Progenitor cell of endocrine pancreas (in vitro differentiated cells): Measurements from ENCODE around the gene GNAS. TPM values are rescaled to one million over a fixed set of nuclear protein-coding genes. Genes with fewer than 3 reads are reported as not detected.

Experiments used
- DNase-seq: peaks from one replicate; pipeline ENCODE4 v3.0.0; 2021; ENCODE audit warnings: low spot score; ENCODE audit not compliant: unreplicated experiment
- H3K27ac Mint-ChIP-seq: 2 replicates; pipeline ENCODE4 v1.8.0; 2021; ENCODE audit warnings: mild to moderate bottlenecking, moderate library complexity, mixed read lengths
- H3K27me3 Mint-ChIP-seq: 2 replicates; pipeline ENCODE4 v1.8.0; 2021; ENCODE audit warnings: mixed read lengths
- H3K36me3 Mint-ChIP-seq: 2 replicates; pipeline ENCODE4 v1.8.0; 2022; ENCODE audit warnings: mixed read lengths; ENCODE audit not compliant: insufficient read depth
- H3K4me1 Mint-ChIP-seq: 2 replicates; pipeline ENCODE4 v1.8.0; 2021; ENCODE audit warnings: low read depth, mixed read lengths
- H3K4me3 Mint-ChIP-seq: 2 replicates; pipeline ENCODE4 v1.8.0; 2021; ENCODE audit warnings: low read depth, mild to moderate bottlenecking, moderate library complexity, mixed read lengths
- H3K9me3 Mint-ChIP-seq: 2 replicates; pipeline ENCODE4 v1.8.0; 2021; ENCODE audit warnings: low read depth, mixed read lengths
- total RNA-seq: library from RNA; stranded (reverse); gene quantifications from 2 replicates; pipeline ENCODE4 v1.2.1, GENCODE V29; 2021
- TF ChIP-seq, protein P1 (sequence below): fragments of 200-600 bp; sonication (generic); IDR thresholded peaks from one replicate; pipeline ENCODE4 v1.5.0; 2021; ENCODE audit warnings: antibody characterized with exemption, mild to moderate bottlenecking; ENCODE audit not compliant: unreplicated experiment

Gene GNAS
- total RNA-seq, 1 donor from 2014 or later: 1,570 TPM

DNA sequence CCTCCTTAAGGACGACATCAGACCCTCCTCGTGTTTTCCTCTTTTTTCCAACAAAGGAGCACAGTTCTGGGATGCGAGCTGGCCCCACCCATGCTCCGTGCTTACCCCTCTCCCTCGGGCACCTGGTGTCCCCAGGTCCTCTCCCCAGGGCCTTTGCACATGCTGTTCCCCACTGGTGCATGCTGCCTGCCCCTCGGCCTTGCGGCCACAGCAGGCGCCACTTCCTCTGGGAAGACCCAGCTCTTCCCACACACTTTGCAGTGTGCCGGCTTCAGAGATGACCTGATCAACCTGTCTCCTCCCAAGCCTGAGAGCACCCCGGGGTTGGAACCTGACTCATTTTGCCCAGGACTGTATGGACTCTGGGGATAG, 41.7 kb upstream of the GNAS start:
- TF ChIP-seq, protein P1, sequence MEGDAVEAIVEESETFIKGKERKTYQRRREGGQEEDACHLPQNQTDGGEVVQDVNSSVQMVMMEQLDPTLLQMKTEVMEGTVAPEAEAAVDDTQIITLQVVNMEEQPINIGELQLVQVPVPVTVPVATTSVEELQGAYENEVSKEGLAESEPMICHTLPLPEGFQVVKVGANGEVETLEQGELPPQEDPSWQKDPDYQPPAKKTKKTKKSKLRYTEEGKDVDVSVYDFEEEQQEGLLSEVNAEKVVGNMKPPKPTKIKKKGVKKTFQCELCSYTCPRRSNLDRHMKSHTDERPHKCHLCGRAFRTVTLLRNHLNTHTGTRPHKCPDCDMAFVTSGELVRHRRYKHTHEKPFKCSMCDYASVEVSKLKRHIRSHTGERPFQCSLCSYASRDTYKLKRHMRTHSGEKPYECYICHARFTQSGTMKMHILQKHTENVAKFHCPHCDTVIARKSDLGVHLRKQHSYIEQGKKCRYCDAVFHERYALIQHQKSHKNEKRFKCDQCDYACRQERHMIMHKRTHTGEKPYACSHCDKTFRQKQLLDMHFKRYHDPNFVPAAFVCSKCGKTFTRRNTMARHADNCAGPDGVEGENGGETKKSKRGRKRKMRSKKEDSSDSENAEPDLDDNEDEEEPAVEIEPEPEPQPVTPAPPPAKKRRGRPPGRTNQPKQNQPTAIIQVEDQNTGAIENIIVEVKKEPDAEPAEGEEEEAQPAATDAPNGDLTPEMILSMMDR: no peak
- H3K4me1 Mint-ChIP-seq: no peaks in the 10 kb centered on the region
- H3K36me3 Mint-ChIP-seq: no peaks in the 10 kb centered on the region
- no peak overlapping the region for H3K4me3 Mint-ChIP-seq
- DNase-seq: no peak
- H3K27me3 Mint-ChIP-seq: peaks cover 19% of the 10 kb centered on the region
- no peak overlapping the region for H3K27ac Mint-ChIP-seq
- peaks cover 2% of the 10 kb centered on the region for H3K9me3 Mint-ChIP-seq

DNA sequence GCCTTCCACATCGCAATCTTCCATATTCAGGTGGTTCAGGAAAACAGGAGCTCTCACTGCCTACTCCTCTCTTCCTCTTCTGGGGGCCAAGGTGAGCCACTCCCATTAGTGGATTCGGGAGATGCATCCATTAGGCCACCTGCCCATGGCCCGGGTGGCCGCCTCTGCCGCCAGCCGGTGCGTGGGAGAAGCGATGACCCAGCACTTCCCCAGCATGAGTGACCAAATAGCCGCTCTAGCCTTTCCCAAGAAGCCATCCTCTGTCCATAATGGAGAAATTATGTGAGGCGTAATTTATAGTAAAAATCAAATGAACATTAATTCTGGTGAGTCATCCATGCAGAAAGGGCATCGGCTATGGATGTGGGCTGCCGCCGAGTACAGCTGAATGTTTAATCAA, 41.2 kb upstream of the GNAS start:
- Mint-ChIP-seq H3K27ac (no peak overlapping the region), H3K4me3 (no peak overlapping the region), H3K4me1 (no peaks in the 10 kb centered on the region), H3K36me3 (no peaks in the 10 kb centered on the region), H3K9me3 (peaks cover 2% of the 10 kb centered on the region), H3K27me3 (peaks cover 15% of the 10 kb centered on the region)
- TF ChIP-seq, protein P1: no peak
- DNase-seq: no peak

DNA sequence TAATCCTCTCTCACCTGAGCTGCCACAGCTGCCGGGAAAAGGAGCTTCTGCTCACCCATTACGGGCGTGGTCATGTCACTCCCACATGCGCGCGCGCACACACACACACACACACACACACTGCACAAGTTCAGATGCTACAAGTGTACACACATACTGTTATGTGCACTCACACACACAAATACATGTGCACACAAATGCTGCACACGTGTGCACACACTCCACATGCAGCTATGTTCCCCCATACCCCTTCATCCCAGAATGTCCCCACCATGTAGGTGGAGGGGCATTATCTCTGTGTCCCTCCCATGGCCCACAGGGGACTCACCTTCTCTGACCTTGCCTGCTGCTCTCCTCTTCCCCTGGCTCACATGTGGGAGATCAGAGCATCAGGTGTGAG, 39.1 kb upstream of the GNAS start:
- H3K27ac Mint-ChIP-seq: no peak overlapping the region
- H3K4me1 Mint-ChIP-seq: no peaks in the 10 kb centered on the region
- TF ChIP-seq, protein P1: no peak
- no peaks in the 10 kb centered on the region for H3K36me3 Mint-ChIP-seq
- no peak overlapping the region for H3K4me3 Mint-ChIP-seq
- peaks cover 2% of the 10 kb centered on the region for H3K9me3 Mint-ChIP-seq
- H3K27me3 Mint-ChIP-seq: peaks cover 7% of the 10 kb centered on the region
- no peak for DNase-seq

DNA sequence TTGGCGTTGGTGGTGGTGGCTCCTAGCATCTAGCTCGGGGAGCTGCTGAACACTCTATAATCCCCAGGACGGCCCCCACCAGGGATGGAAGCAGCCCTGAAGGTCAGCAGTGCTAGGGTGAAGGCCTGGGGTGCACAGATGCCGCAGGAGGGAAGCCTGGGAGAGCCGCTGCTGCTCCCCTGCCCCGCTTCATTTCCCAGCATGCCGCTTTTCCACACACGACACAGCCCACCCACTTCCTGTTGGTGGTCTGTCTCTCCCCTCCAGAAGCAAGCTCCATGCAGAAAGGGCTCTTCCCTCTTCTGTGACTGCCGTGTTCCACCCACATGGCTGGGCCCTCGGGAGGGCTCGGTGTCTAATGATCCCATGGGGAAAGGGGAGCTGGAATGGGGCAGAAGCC, 37.1 kb upstream of the GNAS start:
- DNase-seq: no peak
- H3K36me3 Mint-ChIP-seq: peaks cover under 1% of the 10 kb centered on the region
- no peak overlapping the region for H3K4me3 Mint-ChIP-seq
- H3K27me3 Mint-ChIP-seq: peaks cover 3% of the 10 kb centered on the region
- peaks cover 3% of the 10 kb centered on the region for H3K9me3 Mint-ChIP-seq
- peaks cover 5% of the 10 kb centered on the region for H3K4me1 Mint-ChIP-seq
- TF ChIP-seq, protein P1: no peak
- H3K27ac Mint-ChIP-seq: no peak overlapping the region

DNA sequence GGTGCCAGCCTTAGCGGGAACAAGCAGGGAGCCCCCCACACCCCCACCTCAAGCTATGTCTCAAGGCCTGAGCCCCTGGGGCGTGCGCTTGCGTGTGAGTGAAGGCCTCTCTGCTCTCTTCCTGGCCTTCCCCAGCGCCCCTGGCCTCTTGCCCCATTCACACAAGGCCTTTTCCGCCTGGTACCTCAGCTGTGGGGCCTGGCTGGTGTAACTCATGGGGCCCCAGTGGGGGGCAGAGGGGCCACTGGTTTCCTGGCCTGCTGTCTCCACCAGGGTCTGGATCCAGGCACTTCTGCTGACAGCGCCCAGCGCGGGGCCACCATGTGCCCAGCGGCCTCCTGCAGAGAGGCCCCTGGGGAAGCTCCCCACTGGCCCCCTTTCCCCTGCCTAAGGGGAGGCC, 36.5 kb upstream of the GNAS start:
- Mint-ChIP-seq H3K27ac (no peak overlapping the region), H3K4me3 (no peak overlapping the region), H3K36me3 (peaks cover 7% of the 10 kb centered on the region), H3K27me3 (peaks cover 3% of the 10 kb centered on the region), H3K4me1 (peaks cover 5% of the 10 kb centered on the region), H3K9me3 (peaks cover 7% of the 10 kb centered on the region)
- TF ChIP-seq, protein P1: no peak
- no peak for DNase-seq
